IMR-90 (cell line): ENCODE measurements around the gene ZBTB38. TPM values are rescaled to one million over a fixed set of nuclear protein-coding genes. Genes with fewer than 3 reads are reported as not detected.

ENCODE experiments used
- ATAC-seq: fragments of 200-7000 bp; cut with Tn5 transposase; 2 replicates; pipeline ENCODE4 v1.9.1; 2020; ENCODE audit warnings: low read depth, mild to moderate bottlenecking, moderate library complexity
- BruUV-seq: library from RNA; stranded (reverse); fragments of 400-500 nt; replicated peaks from 2 replicates; lab custom pipeline; 2021; lab: Mats Ljungman, UMichigan
- CTCF ChIA-PET: fragments of 300-600 bp; formaldehyde crosslinking; extraction: SDS; loops from one replicate; lab custom pipeline; 2021; ENCODE audit warnings: antibody characterized with exemption; lab: Yijun Ruan, JAX
- POLR2A ChIA-PET: fragments of 300-600 bp; sonication (Branson Sonifier 250); formaldehyde crosslinking; loops from one replicate; lab custom pipeline; 2022; ENCODE audit warnings: antibody characterized with exemption; ENCODE audit not compliant: unreplicated experiment; lab: Charles Lee
- DNase-seq: peaks from one replicate; pipeline ENCODE4 v3.0.0; 2013
- H2AFZ ChIP-seq: replicated peaks from 2 replicates; pipeline ENCODE3; 2013; ENCODE audit warnings: low read length, mild to moderate bottlenecking; ENCODE audit not compliant: poor library complexity
- H2AK5ac ChIP-seq: 2 replicates; pipeline ENCODE4 v1.6.1; 2013; ENCODE audit warnings: low read depth, low read length, inconsistent platforms
- H2AK9ac ChIP-seq: replicated peaks from 2 replicates; pipeline ENCODE3; 2013; ENCODE audit warnings: mild to moderate bottlenecking, low read depth, low read length, moderate library complexity; ENCODE audit not compliant: poor library complexity
- H2BK120ac ChIP-seq: 2 replicates; pipeline ENCODE4 v1.6.1; 2013; ENCODE audit warnings: low read depth, low read length, inconsistent platforms
- H2BK15ac ChIP-seq: 3 replicates; pipeline ENCODE4 v1.6.1; 2013; ENCODE audit warnings: low read depth, low read length, inconsistent platforms
- H2BK20ac ChIP-seq: 2 replicates; pipeline ENCODE4 v1.6.1; 2013; ENCODE audit warnings: low read depth, mild to moderate bottlenecking, inconsistent platforms, low read length, moderate library complexity
- H2BK5ac ChIP-seq: 2 replicates; pipeline ENCODE4 v1.6.1; 2013; ENCODE audit warnings: mild to moderate bottlenecking, low read depth, low read length, inconsistent platforms; ENCODE audit not compliant: poor library complexity, severe bottlenecking
- H3K14ac ChIP-seq: replicated peaks from 2 replicates; pipeline ENCODE4 v1.6.1; 2013; ENCODE audit warnings: low read depth, low read length, inconsistent platforms
- H3K18ac ChIP-seq: 2 replicates; pipeline ENCODE4 v1.6.1; 2013; ENCODE audit warnings: low read depth, low read length, control low read depth
- H3K23ac ChIP-seq: 2 replicates; pipeline ENCODE4 v1.6.1; 2013; ENCODE audit warnings: low read depth, low read length, inconsistent platforms
- H3K27ac ChIP-seq: 2 replicates; pipeline ENCODE4 v1.5.1; 2013; ENCODE audit warnings: mild to moderate bottlenecking, control low read depth, low read length; ENCODE audit not compliant: insufficient read depth
- H3K27me3 ChIP-seq: 2 replicates; pipeline ENCODE4 v1.6.1; 2013; ENCODE audit warnings: low read length; ENCODE audit not compliant: control insufficient read depth, insufficient read depth
- H3K36me3 ChIP-seq: 2 replicates; pipeline ENCODE4 v1.6.1; 2013; ENCODE audit warnings: low read length, mixed read lengths; ENCODE audit not compliant: control insufficient read depth, insufficient read depth
- H3K4ac ChIP-seq: 2 replicates; pipeline ENCODE4 v1.6.1; 2013; ENCODE audit warnings: low read depth, low read length, inconsistent platforms
- H3K4me1 ChIP-seq: 2 replicates; pipeline ENCODE4 v1.6.1; 2013; ENCODE audit warnings: low read length, mixed read lengths; ENCODE audit not compliant: control insufficient read depth, insufficient read depth
- H3K4me2 ChIP-seq: 2 replicates; pipeline ENCODE4 v1.6.1; 2013; ENCODE audit warnings: low read depth, mild to moderate bottlenecking, control low read depth, low read length, moderate library complexity
- H3K4me3 ChIP-seq: 2 replicates; pipeline ENCODE4 v1.5.1; 2013; ENCODE audit warnings: low read depth, mild to moderate bottlenecking, control low read depth, low read length, moderate library complexity; ENCODE audit not compliant: insufficient read depth
- H3K56ac ChIP-seq: 2 replicates; pipeline ENCODE4 v1.6.1; 2013; ENCODE audit warnings: low read length, inconsistent platforms; ENCODE audit not compliant: insufficient read depth; ENCODE audit errors: extremely low read depth
- H3K79me1 ChIP-seq, 2 experiments: 2 replicates each; pipeline ENCODE4 v1.6.1; 2013; ENCODE audit warnings: low read length in 2 of 2, inconsistent platforms in 1 of 2, low read depth in 1 of 2
- H3K9ac ChIP-seq: 2 replicates; pipeline ENCODE4 v1.6.1; 2013; ENCODE audit warnings: low read depth, low read length, control low read depth
- H3K9me1 ChIP-seq: 2 replicates; pipeline ENCODE4 v1.6.1; 2013; ENCODE audit warnings: low read length, inconsistent platforms; ENCODE audit not compliant: insufficient read depth
- H3K9me3 ChIP-seq: 2 replicates; pipeline ENCODE4 v1.6.1; 2013; ENCODE audit warnings: low read length; ENCODE audit not compliant: control insufficient read depth, insufficient read depth
- H4K20me1 ChIP-seq: 2 replicates; pipeline ENCODE4 v1.6.1; 2013; ENCODE audit warnings: low read length, inconsistent platforms; ENCODE audit not compliant: insufficient read depth
- H4K5ac ChIP-seq: 2 replicates; pipeline ENCODE4 v1.6.1; 2013; ENCODE audit warnings: mild to moderate bottlenecking, low read depth, low read length, control low read depth
- H4K8ac ChIP-seq, 2 experiments: 2 replicates each; pipeline ENCODE4 v1.6.1; 2013; ENCODE audit warnings: low read depth in 2 of 2, low read length in 2 of 2, control low read depth in 1 of 2, inconsistent platforms in 1 of 2
- H4K91ac ChIP-seq: 2 replicates; pipeline ENCODE4 v1.6.1; 2013; ENCODE audit warnings: low read depth, low read length, inconsistent platforms; ENCODE audit not compliant: insufficient read depth
- BHLHE40 ChIP-seq: fragments of 150-350 bp; IDR thresholded peaks from 2 replicates; pipeline ENCODE4 v1.6.1; 2016; ENCODE audit warnings: mild to moderate bottlenecking, low read depth, low read length
- CHD1 ChIP-seq: IDR thresholded peaks from 2 replicates; pipeline ENCODE4 v1.6.1; 2012; ENCODE audit warnings: low read depth, low read length, improper control_type of control experiment
- CTCF ChIP-seq: conservative IDR thresholded peaks from 2 replicates; pipeline ENCODE4 v1.5.1; 2012; ENCODE audit warnings: mild to moderate bottlenecking, low read depth, low read length, improper control_type of control experiment
- FOS ChIP-seq: fragments of 150-350 bp; IDR thresholded peaks from 2 replicates; pipeline ENCODE4 v1.6.1; 2016; ENCODE audit warnings: low read depth, low read length
- MAFK ChIP-seq: IDR thresholded peaks from 2 replicates; pipeline ENCODE4 v1.6.1; 2012; ENCODE audit warnings: low read depth, low read length, improper control_type of control experiment
- MXI1 ChIP-seq: IDR thresholded peaks from 2 replicates; pipeline ENCODE4 v1.6.1; 2012; ENCODE audit warnings: low read depth, mild to moderate bottlenecking, low read length, moderate library complexity, borderline replicate concordance
- NFE2L2 ChIP-seq: fragments of 150-350 bp; IDR thresholded peaks from 2 replicates; pipeline ENCODE4 v1.6.1; 2016; ENCODE audit warnings: low read depth, mild to moderate bottlenecking, low read length
- POLR2A ChIP-seq: IDR thresholded peaks from 2 replicates; pipeline ENCODE4 v1.6.1; 2012; ENCODE audit warnings: mild to moderate bottlenecking, low read depth, low read length
- RAD21 ChIP-seq: IDR thresholded peaks from 2 replicates; pipeline ENCODE4 v1.6.1; 2012; ENCODE audit warnings: low read length, improper control_type of control experiment
- RCOR1 ChIP-seq: IDR thresholded peaks from 2 replicates; pipeline ENCODE4 v1.6.1; 2012; ENCODE audit warnings: mild to moderate bottlenecking, low read length, improper control_type of control experiment; ENCODE audit not compliant: insufficient replicate concordance
- RFX5 ChIP-seq: IDR thresholded peaks from 2 replicates; pipeline ENCODE4 v1.8.0; 2012; ENCODE audit warnings: low read depth, mild to moderate bottlenecking, low read length, moderate library complexity
- SMC3 ChIP-seq: fragments of 150-350 bp; IDR thresholded peaks from 2 replicates; pipeline ENCODE4 v1.6.1; 2016; ENCODE audit warnings: low read depth, mild to moderate bottlenecking, antibody characterized with exemption, low read length, moderate library complexity
- USF2 ChIP-seq: fragments of 150-350 bp; IDR thresholded peaks from 2 replicates; pipeline ENCODE4 v1.6.1; 2017; ENCODE audit warnings: mild to moderate bottlenecking, antibody characterized with exemption, low read length, low read depth
- WGBS, 2 experiments: methylation state at CpG; one replicate each; pipeline versions ENCODE4 v1.1.5 to v1.1.7; 2013; ENCODE audit warnings: missing lambda C conversion rate in 2 of 2; ENCODE audit not compliant: insufficient read length in 1 of 2; ENCODE audit errors: extremely low coverage in 2 of 2; 5-methylcytosine and 5-hydroxymethylcytosine counted together
- dilution Hi-C: fragments of 300-500 bp; cut with HindIII; formaldehyde crosslinking; loops from one replicate; pipeline ENCODE4 v1.14.3; 2018; ENCODE audit warnings: low sequenced_read_pairs; ENCODE audit not compliant: unreplicated experiment
- in situ Hi-C: fragments of 300-500 bp; cut with MboI; formaldehyde crosslinking; loops from 3 replicates; pipeline ENCODE4 v1.14.3; 2019; ENCODE audit warnings: low sequenced_read_pairs, inconsistent platforms, mixed read lengths
- intact Hi-C: fragments of 100-400 bp; cut with micrococcal nuclease; formaldehyde crosslinking; loops from 2 replicates; pipeline ENCODE4 v1.10.0; 2022
- polyA plus RNA-seq, 3 experiments: library from polyadenylated mRNA; depleted of rRNA; stranded (reverse); fragments of >200 nt; gene quantifications; 2 replicates each; pipeline ENCODE4 v1.2.3, GENCODE V29; 2012; ENCODE audit warnings: low replicate concordance in 1 of 3
- total RNA-seq: library from RNA; depleted of rRNA; stranded (reverse); fragments of >200 nt; gene quantifications from 2 replicates; pipeline ENCODE4 v1.2.3, GENCODE V29; 2012

ZBTB38 gene
- total and polyA plus RNA-seq, 2 of the 4 experiments (the other 2 are of a cell fraction) = 44.9 to 274 TPM

GRCh38 chr3:141337523-141337854 lies 30.8 kb upstream of the ZBTB38 start (continued):
- no peak for TF ChIP-seq CTCF
- no peak for TF ChIP-seq MAFK
- TF ChIP-seq RFX5 = no peak

GRCh38 chr3:141337991-141338390 lies 30.3 kb upstream of the ZBTB38 start:
- BruUV-seq = no TSS peak
- peaks cover 25% of the 10 kb centered on the region for H3K9me1 ChIP-seq
- no peak overlapping the region for H2AFZ ChIP-seq
- H4K5ac ChIP-seq = no peak overlapping the region
- H3K36me3 ChIP-seq = no peaks in the 10 kb centered on the region
- H4K20me1 ChIP-seq = no peaks in the 10 kb centered on the region
- H3K18ac ChIP-seq = no peak overlapping the region
- dilution Hi-C loops (no loop called here), in situ Hi-C loops (loop anchor here (25.0 kb wide), 1 partner anchor 549 kb away; the partner anchor contains the start of gene ATP1B3), intact Hi-C loops (no loop called here)
- ChIA-PET CTCF (interaction anchor here (1.2 kb wide), 1 partner anchor 23 kb away, joined by 3 read pairs; no protein-coding TSS in a partner anchor), POLR2A (no interaction called here)
- H2BK15ac ChIP-seq = no peak overlapping the region
- H3K27me3 ChIP-seq = no peaks in the 10 kb centered on the region
- no peaks in the 10 kb centered on the region; the same call in 1 of the 2 replicates for H3K9me3 ChIP-seq
- H3K79me1 ChIP-seq = peaks cover 0 to 18% of the 10 kb centered on the region in 2 experiments; a peak in 3 of 4 replicates
- H2BK20ac ChIP-seq = peak overlapping the region; percentile 12; the same call in 1 of the 2 replicates
- no peak overlapping the region for H3K56ac ChIP-seq
- ATAC-seq (no peak), DNase-seq (no peak)
- peak overlapping the region; percentile 33; the same call in 1 of the 2 replicates for H2AK5ac ChIP-seq
- no peak overlapping the region for H3K4me2 ChIP-seq
- H2BK5ac ChIP-seq = peak overlapping the region; percentile 73
- no peak overlapping the region for H3K27ac ChIP-seq
- peaks cover 24% of the 10 kb centered on the region for H3K4me1 ChIP-seq
- no peak overlapping the region for H4K91ac ChIP-seq
- no peak overlapping the region for H3K4me3 ChIP-seq
- no peak overlapping the region for H2AK9ac ChIP-seq
- no peak overlapping the region for H3K23ac ChIP-seq
- TF ChIP-seq CHD1 = no peak
- TF ChIP-seq RCOR1 = no peak
- TF ChIP-seq USF2 = no peak
- no peak for TF ChIP-seq POLR2A
- no peak for TF ChIP-seq RFX5
- no peak for TF ChIP-seq RAD21
- no peak for TF ChIP-seq CTCF
- TF ChIP-seq MAFK = no peak
- TF ChIP-seq NFE2L2 = no peak
- TF ChIP-seq SMC3 = no peak
- no peak for TF ChIP-seq BHLHE40
- TF ChIP-seq FOS = no peak
- TF ChIP-seq MXI1 = no peak
- peak overlapping the region; percentile 27; the same call in 1 of the 2 replicates for H2BK120ac ChIP-seq
- no CpG with 5 or more reads among the region's 2 CpGs for WGBS, 2 experiments
- no peak overlapping the region for H4K8ac ChIP-seq
- H3K4ac ChIP-seq = no peak overlapping the region
- H3K14ac ChIP-seq = no peak overlapping the region
- no peak overlapping the region for H3K9ac ChIP-seq
